ENCODE data around the gene SPEM3. TPM values are rescaled to one million over a fixed set of nuclear protein-coding genes. Genes with fewer than 3 reads are reported as not detected.

The SPEM3 gene
- total and polyA plus RNA-seq, 2 of the 13 experiments (the other 11 are each of a cell fraction or from before 2014, with no cell fraction given) = not detected

- TF ChIP-seq AHDC1 (CRISPR knock-in tag; IDR thresholded peaks at IDR 0.05; ENCODE audit: borderline replicate concordance) (no peak; the same call in 1 of the 2 replicates), ZNF619 (CRISPR knock-in tag; IDR thresholded peaks at IDR 0.05) (no peak), MTA3 (CRISPR knock-in tag; IDR thresholded peaks at IDR 0.05) (no peak), MXI1 (IDR thresholded peaks at IDR 0.05; ENCODE audit: borderline replicate concordance, low read depth, low read length) (no peak), MEF2D (CRISPR knock-in tag; IDR thresholded peaks at IDR 0.05) (no peak), ZNF282 (IDR thresholded peaks at IDR 0.05; ENCODE audit: partially characterized antibody) (no peak), ERF (CRISPR knock-in tag; IDR thresholded peaks at IDR 0.05) (peak; percentile 9), KLF9 (CRISPR knock-in tag; IDR thresholded peaks at IDR 0.05; ENCODE audit: low read depth) (no peak), ZMYM4 (CRISPR knock-in tag; IDR thresholded peaks at IDR 0.05) (no peak), ZNF710 (CRISPR knock-in tag; IDR thresholded peaks at IDR 0.05; ENCODE audit: borderline replicate concordance) (no peak), RBFOX2 (IDR thresholded peaks at IDR 0.05; ENCODE audit: low read depth, low read length) (peak; percentile 97), RERE (CRISPR knock-in tag; IDR thresholded peaks at IDR 0.05; ENCODE audit: low read depth) (no peak), ZFYVE20 (CRISPR knock-in tag; IDR thresholded peaks at IDR 0.05; ENCODE audit: borderline replicate concordance, low read depth) (no peak), CHD2 (IDR thresholded peaks at IDR 0.05; ENCODE audit: low read depth, low read length) (peak; percentile 85), TEAD3 (CRISPR knock-in tag; optimal IDR thresholded peaks at IDR 0.05; ENCODE audit: borderline replicate concordance) (peak; percentile 36)
Observed at GRCh38 chr17:7403977-7404736, 24.5 kb upstream of the SPEM3 start, which contains the start of gene TMEM256 (continued).

Measured in HepG2 (cell line).